Umbilical cord (tissue), 2 donors: ENCODE results near the gene USP54. TPM values are rescaled to one million over a fixed set of nuclear protein-coding genes. Genes with fewer than 3 reads are reported as not detected.
"Not testable (repeated sequence)": the region's sequence is repeated elsewhere in the genome, so short reads cannot be mapped to it uniquely, and the experiment has no call there.

Source experiments
- DNase-seq: peaks from one replicate; pipeline ENCODE4 v3.0.0-alpha.2; 2015; ENCODE audit warnings: low spot score
- total RNA-seq: library from RNA; depleted of rRNA; stranded (reverse); fragments of >200 nt; gene quantifications from one replicate; pipeline ENCODE4 v1.2.3, GENCODE V29; 2014; ENCODE audit warnings: low replicate concordance; ENCODE audit not compliant: insufficient read depth

The USP54 gene
- total RNA-seq, 1 donor from 2014 or later: 8.4 TPM

DNA sequence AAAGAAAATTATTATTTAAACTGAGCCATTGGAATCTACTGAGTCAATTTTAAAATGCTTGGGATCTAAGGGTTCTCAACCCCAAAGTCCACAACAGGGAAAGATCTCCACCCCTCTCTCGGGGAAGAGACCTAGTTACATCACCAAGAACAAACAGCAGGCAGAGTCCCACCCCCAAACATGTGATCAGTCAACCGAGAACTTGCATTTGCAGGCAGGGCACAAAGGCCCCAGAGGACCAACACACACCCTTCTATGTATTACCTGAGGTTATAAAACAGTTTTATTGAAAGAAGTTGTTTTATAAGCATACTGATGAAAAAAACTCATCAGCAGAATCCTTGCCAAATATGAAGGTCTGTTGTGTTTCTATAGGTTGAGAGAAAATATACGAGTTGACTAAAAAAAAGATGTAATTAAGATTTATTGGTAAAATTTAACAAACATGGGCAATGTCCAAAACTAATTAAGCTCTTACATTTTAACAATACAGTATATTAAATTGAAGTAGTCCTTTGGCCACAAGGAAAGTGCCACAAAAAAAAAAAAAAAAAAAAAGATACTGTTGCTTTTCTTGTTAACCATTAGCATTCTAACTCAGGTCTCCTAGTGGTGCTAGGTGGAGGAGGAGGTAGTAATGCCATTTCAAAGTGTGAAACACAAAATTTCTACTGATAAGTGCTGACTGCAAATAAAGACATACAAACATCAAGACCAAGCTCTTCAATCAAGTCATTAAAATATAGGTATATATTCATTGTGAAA is 975 bp upstream of the USP54 start:
- DNase-seq: peak; percentile 57

DNA sequence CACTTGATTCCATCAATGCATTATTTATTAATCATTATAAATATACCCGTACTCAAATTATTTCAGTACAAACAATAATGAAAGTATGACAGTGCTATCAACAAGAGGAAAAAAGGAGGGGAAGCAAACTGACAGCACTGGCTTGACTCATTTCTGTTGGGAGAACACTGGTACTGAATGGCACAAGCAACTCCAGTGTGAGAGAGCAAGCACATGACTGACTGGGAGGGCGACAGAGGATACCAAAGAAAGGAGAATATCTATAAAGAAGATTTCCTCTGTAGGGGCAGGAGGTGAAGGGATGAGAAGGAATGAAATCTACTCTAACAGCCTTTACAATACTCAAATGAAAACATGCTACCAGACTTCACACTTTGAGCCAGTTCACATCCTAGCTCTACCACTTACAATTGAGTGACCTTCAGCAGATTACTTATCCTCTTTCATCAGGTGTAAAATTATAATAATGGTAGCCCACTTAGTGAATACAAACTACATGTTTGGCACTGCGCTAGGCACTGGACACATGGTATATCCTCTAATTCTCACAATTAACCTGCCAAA is 1.5 kb downstream of the USP54 start:
- DNase-seq: no peak

DNA sequence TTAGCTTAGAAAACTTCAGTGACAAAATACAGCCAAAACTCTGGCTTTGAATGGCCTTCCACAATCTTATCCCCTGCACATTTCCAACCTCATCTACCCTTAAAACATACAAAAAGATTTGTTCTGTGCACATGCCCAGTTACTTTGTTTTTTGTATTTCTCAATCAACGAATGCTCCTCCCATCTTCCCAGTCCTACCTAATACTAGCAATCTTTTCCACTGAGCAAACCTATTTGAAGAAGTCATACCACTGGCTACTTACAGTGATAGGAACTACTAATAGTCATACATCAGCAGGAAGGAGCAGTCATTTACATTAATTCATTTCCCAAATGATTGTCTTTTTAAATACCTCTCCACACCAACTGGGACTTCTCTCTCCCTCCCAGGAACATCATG is 2.5 kb downstream of the USP54 start:
- no peak for DNase-seq

DNA sequence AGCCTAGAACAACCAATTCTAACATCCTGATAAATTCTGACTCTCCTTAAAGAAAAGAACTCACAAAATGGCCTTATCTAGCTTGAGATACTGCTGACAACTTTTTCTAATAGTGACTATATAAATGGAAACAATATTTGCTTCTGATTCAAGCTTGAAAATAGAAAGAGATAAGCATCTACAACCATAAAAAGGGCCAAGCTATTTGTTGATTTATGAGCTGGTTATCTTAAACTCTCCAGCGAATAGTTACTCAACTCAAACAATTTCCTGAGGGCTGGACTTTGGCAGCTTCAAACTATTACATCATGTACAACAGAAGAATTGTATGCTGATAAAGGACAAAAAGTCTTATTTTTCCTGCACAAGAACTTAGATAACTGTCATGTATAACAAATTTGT is 4.6 kb downstream of the USP54 start:
- DNase-seq: peak; percentile 89

DNA sequence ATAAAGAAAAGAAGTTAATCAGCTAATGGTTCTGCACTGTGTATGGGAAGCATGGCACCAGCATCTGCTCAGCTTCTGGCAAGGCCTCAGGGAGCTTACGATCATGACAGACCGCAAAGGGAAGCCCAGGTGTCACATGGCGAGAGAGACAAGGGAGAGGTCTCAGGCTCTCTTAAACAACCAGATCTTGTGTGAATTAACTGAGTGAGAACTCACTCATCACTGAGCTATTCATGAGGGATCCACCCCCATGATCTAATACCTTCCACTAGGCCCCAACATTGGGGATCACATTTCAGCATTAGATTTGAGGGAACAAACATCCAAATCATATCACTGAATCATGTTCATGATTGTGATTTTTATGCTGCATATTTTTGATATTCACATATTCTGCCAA is 5.8 kb downstream of the USP54 start:
- DNase-seq: no peak

DNA sequence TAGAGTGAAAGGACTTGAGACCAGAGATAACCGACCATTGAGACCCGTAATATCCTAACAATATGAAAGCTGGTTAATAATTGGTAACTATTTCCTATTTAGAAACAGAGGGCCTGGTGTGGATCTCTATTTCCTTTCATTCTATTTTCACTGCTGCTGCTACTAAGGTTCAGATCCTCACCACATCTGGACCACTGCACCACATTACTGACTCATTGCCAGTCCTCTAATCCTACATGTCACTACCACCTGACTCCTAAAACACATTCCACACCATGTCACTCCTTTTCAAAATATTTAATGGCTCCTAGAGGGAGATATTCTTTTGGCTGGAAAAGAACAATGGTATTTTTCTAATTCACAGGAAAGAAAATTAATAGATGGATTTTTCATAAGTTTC is 6.4 kb downstream of the USP54 start:
- DNase-seq: no peak

DNA sequence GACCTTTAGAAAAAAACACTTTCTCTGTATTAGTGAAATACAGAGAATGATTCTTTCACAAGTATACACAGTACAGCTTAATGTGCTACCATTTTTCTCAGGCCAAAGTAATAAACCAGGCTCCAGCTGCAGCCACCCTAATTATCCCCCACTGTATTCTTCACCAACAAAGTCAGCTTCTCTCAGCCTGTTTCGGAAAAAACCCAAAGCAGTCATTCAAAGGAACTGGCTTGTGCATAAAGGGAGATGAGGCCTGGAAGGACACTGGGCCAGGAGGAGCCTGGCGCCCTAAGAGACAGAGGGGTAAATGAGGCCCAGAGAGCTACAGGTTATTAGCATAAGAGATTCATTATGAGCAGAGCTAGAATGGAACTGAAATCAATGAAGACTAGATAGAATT is 9.2 kb downstream of the USP54 start:
- no peak for DNase-seq

DNA sequence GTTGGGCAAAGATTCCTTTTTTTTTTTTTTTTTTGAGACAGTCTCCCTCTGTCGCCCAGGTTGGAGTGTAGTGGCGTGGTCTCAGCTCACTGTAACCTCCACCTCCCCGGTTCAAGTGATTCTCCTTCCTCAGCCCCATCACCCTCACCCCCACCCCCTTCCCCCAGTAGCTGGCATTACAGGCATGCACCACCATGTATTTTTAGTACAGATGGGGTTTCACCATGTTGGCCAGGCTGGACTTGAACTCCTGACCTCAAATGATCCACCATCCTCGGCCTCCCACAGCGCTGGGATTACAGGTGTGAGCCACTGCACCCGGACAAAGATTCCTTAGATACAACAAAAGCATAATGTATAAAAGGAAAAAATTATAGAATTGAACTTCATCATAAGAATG is 12.2 kb downstream of the USP54 start:
- not testable (repeated sequence) for DNase-seq

DNA sequence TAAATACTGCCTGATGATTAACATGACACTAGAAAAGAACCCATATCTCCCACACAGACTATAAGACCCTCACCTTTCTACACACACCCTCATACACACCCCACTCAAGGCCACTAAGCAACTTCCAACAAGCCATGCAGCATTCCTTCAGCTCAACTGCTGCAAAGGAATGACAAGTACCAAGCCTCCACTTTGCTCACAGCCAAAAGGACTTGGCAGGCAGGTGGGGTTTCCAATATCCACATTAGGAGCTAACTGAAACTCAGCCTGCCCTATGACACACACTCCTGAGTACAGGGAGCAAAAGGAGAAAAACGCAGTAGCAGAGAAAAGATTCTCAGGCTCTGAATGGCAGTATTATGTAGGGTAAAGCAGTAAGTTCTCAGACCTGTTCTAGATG is 13.4 kb downstream of the USP54 start:
- peak; percentile 23 for DNase-seq

DNA sequence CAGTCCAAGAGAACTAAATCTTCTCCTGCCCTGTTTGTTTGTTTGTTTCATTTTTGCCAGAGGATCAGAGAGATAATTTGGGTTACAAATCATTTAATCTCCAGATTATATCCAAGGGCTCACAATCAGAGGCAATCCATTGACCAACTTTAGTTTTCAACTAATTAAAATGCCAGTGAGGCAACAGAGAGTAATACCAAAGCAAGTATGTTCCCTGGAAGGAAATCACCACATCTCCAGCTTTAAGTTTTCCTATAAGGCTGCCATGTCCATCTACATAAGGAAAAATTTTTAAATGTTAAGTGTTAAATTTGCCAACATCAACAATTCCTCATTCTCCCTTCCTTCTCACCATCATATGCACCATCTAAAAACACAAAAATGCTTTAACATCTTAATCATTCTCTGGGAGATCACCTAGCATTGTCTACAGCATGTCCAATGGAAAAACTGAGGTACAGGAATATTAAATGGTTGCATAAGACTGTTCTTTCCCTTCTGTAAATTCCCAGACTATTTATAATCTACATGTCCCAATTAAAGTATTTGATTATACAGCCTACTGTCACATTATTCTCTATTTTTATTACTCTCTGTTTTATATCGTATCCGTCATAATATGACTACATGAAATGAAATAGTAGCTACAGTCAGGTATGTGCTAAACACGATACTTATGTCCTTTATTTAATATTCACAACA is 14.1 kb downstream of the USP54 start:
- no peak for DNase-seq

DNA sequence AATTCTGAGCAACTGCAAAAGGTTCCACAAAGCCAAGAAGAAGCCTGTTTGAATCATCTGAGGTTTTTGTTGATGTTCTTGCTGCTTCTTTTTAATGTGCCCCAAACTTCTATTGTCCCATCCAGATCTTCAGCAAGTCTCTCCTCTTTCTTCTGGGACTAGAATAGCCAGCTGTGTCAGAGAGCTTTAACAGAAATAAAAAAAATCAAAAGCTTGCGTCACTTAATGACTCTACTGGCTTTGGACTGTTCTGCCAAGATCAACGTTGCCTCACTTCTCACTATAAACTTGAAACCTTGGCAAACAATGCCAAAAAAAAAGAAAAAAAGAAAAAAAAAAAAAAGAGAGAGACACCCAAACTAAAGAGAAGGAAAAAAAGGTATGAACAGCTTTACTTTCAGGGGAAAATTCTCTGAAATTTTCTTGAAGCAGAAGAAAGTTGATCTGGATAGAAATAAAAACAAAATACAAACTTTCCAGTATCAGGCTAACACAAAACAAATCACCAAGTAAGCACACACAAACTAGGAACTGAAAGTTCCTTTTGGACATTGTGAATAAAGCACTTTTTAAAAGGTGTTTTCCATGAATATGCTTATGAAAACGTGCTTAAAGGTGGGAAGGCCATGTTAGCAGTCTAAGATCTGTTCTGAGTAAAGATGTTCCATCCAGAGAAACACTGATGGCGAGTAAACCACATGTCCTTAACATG is 14.8 kb downstream of the USP54 start:
- DNase-seq: peak; percentile 76

DNA sequence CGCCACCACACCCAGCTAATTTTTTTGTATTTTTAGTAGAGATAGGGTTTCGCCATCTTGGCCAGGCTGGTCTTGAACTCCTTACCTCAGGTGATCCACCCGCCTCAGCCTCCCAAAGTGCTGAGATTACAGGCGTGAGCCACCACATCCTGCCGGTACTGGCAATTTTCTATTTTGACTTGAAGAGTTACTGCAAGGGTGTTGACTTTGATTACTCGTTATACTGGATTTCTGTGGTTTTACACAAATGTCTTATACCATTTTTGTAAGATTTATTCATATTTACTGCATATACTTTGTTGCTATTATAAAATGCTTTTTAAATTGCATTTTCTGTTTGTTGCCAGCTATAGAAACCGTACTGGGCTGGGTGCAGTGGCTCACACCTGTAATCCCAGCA is 24.1 kb downstream of the USP54 start:
- DNase-seq: not testable (repeated sequence)

DNA sequence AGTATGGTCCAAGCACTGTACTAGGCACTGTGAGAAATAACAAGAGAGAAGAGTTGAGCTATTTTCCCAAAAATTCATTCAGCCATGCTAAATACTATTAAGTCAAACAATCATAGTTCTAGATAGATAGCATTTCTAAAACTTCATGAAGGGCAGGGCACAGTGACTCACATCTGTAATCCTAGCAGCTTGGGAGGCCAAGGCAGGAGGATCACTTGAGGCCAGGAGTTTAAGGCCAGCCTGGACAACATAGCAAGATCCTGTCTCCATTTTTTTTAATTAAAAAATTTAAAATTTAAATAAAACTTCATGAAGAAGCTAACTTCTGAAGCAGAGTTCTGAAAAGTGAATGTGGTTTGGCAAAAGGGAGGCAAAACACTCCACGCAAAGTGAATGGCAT is 29.9 kb downstream of the USP54 start:
- DNase-seq: no peak

DNA sequence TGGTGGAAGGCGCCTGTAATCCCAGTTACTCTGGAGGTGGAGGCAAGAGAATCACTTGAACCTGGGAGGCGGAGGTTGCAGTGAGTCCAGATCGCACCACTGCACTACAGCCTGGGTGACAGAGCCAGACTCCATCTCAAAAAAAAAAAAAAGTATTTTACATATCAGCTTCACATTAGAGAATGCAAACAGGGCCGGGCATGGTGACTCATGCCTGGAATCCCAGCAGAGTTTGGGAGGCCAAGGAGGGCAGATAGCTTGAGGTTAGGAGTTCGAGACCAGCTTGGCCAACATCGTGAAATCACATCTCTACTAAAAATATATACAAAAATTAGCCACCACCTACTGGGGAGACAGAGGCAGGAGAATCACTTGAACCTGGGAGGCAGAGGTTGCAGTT is 31.6 kb downstream of the USP54 start:
- DNase-seq: no peak

DNA sequence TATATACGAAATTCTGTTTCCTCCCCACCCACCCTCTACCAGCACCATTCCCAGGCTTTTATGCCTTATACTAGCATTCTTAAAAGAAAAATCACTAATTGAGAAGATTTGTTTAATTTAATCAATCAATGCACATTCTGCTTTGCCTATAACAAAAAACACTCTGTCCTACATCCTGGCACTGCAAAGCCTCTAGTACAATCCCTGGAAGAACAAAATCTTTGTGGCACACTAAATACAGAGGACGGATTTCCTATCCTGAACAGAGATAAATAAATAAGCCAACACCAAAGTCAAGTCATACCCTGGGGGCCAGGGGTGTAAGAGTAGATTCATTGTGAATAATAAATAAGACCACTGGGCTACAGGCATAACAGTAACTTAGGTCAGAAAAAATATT is 34.3 kb downstream of the USP54 start:
- no peak for DNase-seq

DNA sequence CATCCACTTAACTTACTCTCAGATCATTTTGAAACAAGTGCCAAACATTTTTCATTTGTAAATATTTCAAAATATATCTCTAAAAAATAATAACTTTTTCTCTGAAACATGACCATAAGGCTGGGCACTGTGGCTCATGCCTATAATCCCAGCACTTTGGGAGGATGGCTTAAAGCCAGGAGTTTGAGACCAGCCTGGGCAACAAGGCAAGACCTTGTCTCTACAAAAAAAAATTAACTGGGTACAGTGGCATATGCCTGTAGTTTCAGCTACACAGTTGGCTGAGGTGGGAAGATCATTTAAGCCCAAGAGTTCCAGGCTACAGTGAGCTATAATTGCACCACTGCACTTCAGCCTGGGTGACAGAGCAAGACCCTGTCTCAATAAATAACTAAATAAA is 36.4 kb downstream of the USP54 start:
- DNase-seq: no peak

DNA sequence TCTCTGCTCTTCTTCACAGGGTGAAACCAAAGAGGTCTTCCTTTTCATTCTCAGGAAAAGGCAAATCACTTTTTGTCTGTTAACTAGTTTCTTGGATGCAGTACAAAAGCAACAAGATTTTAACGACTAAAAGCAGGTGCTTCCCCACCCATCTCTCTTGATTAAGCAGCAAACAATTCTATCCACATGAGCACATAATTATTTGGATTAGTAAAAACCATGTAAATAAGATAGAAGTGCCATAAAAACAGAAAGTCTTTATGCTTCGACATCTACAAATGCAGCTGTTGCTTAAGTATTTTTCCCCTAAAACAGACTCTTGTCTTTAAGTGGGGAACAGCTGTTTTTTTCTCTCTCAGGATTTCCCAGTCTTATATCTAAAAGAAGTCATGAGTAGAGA is 37.4 kb downstream of the USP54 start:
- DNase-seq: no peak

DNA sequence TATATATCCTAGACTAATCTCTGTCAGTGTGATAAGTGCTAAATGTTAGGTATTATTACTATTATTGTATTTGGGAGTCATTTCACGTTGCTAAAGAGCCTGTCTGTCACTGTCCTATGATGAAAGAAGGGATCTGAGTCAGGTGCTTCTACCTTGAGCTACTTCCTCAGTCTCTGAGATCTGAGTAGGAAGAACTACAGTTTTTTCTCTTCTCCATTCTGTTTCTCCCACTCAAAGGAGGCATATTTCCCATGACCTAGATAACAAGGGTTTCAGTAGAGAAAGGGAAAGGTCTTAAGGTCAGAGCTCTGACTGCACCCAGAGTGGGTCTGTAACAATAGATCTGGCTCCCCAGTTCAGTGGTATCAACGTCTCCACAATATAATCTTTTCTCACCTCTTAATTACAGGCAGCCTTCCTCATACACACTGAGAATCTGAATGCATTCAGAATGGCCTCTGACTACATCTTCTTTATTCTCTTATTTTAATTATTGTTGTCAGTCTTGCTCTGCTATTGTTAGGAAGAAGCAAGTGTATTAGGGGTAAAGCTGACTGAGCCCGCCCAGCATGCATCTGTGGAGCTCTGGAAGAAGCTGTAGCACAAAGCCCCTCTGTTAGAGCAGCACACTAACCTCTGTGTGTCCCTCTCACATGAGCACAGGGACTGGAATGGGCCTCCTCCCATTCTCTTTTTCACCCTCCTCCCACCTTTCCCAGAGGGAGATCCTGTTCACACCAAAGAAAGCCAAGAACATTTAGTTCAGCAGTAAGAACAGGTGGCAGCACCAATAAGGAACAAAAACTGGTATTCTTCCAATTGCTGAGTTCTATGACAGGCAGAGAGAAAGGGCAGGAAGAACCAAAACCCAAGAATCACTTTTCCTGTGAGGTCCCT is 38.1 kb downstream of the USP54 start:
- DNase-seq: no peak

DNA sequence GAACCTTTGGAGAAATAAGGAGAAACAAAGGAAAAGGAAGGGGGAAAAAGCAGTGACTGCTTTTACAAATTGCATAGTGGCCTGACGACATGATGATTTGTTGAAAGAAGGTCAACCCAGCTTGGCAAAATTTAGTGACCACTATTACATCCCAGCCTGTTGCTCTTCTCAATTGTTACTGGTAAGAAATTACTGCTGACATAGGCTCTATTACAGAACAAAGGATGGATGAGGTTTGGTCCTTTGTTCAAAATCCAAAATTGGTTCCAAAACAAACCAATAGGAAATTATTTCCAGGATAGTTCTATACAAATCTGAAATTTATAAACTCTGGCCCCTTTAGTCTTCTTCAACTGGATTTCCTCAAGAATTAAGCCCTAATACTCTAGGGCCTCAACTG is 39.6 kb downstream of the USP54 start:
- DNase-seq: no peak

DNA sequence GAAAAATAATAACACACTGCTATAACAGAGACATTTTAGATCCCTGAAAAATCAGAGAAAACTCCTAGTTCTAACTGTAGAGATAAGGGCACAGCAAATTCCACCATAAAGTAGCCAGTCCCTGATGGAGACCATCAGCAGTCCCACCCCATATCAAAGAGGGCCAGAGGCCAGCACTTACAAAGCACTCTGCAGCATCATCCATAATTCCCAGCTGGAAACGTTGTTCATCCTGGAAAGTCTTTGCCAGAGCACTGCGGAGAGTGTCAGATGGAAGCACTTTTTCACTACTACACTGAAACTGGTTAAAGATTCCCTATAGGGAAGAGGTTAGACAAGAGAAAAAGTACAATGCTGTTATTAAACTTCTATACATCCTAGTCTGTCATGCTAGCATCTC is 45.8 kb downstream of the USP54 start:
- DNase-seq: peak; percentile 8

DNA sequence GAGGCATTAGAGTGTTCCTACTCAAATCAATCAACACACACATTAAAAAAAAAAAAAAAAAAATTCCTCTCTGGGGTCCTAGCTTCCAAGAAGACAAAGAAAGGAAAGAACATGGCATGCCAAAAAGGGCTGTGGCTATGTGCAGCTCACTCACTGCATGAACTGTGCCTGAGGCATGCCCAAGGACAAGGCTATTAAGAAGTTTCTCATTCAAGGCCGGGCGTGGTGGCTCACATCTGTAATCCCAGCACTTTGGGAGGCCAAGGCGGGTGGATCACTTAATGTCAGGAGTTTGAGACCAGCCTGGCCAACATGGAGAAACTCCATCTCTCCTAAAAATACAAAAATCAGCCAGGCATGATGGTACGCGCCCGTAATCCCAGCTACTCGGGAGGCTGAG is 53.4 kb downstream of the USP54 start:
- DNase-seq: no peak
